ENCODE measurements around the gene DLD. TPM values are rescaled to one million over a fixed set of nuclear protein-coding genes. Genes with fewer than 3 reads are reported as not detected.

Gene DLD
- total and polyA plus RNA-seq, 5 donors from 2014 or later, result 44.3 to 81.8 (median 51.6) TPM

GRCh38 chr7:107860279-107860961 lies 30.6 kb upstream of the DLD start:
- no peaks in the 10 kb centered on the region for H3K9me3 ChIP-seq (ENCODE audit: control insufficient read depth in 2 of 2, low read length in 2 of 2)
- H3K27me3 ChIP-seq (ENCODE audit: control insufficient read depth, insufficient read depth, low read length), result no peaks in the 10 kb centered on the region
- H3K4me1 Mint-ChIP-seq, result peaks cover 36 to 69% (median 54%) of the 10 kb centered on the region in 4 donors
- no peak for ATAC-seq (ENCODE audit: low read depth in 2 of 2)
- DNase-seq, result no peak
- peaks cover 33% of the 10 kb centered on the region for H3K4me1 ChIP-seq (ENCODE audit: control insufficient read depth, insufficient read depth, low read length, poor library complexity, severe bottlenecking)
- peaks cover 4% of the 10 kb centered on the region for H3K36me3 Mint-ChIP-seq
- no peak overlapping the region for H3K4me3 ChIP-seq (ENCODE audit: low read depth, low read length)
- peak overlapping the region in 1 of 3 donors; percentile 43 for H3K27ac Mint-ChIP-seq
- H3K9me3 Mint-ChIP-seq, result peaks cover 0 to 11% (median 0%) of the 10 kb centered on the region in 7 donors
- H3K4me3 Mint-ChIP-seq, result peak overlapping the region in 1 of 4 donors; percentile 61
- H3K36me3 ChIP-seq (ENCODE audit: control insufficient read depth, insufficient read depth, low read length), result no peaks in the 10 kb centered on the region
- peaks cover 6% of the 10 kb centered on the region for H3K27me3 Mint-ChIP-seq
- H3K27ac ChIP-seq (ENCODE audit: insufficient read depth, low read length, poor library complexity, severe bottlenecking), result no peak overlapping the region

GRCh38 chr7:107860981-107861652 lies 29.9 kb upstream of the DLD start:
- ATAC-seq (ENCODE audit: low read depth in 2 of 2) (no peak), DNase-seq (no peak)
- Mint-ChIP-seq H3K4me1 (peaks cover 37 to 67% (median 53%) of the 10 kb centered on the region in 4 donors), H3K36me3 (peaks cover 4% of the 10 kb centered on the region), H3K9me3 (peaks cover 0 to 11% (median 0%) of the 10 kb centered on the region in 7 donors), H3K27me3 (peaks cover 6% of the 10 kb centered on the region), H3K27ac (peak overlapping the region in 2 of 3 donors; percentile 43 to 85), H3K4me3 (peak overlapping the region in 1 of 4 donors; percentile 61)
- peaks cover 29% of the 10 kb centered on the region for H3K4me1 ChIP-seq (ENCODE audit: control insufficient read depth, insufficient read depth, low read length, poor library complexity, severe bottlenecking)
- H3K4me3 ChIP-seq (ENCODE audit: low read depth, low read length), result no peak overlapping the region
- H3K27me3 ChIP-seq (ENCODE audit: control insufficient read depth, insufficient read depth, low read length), result no peaks in the 10 kb centered on the region
- H3K9me3 ChIP-seq (ENCODE audit: control insufficient read depth in 2 of 2, low read length in 2 of 2), result no peaks in the 10 kb centered on the region
- H3K27ac ChIP-seq (ENCODE audit: insufficient read depth, low read length, poor library complexity, severe bottlenecking), result no peak overlapping the region
- no peaks in the 10 kb centered on the region for H3K36me3 ChIP-seq (ENCODE audit: control insufficient read depth, insufficient read depth, low read length)

DNA sequence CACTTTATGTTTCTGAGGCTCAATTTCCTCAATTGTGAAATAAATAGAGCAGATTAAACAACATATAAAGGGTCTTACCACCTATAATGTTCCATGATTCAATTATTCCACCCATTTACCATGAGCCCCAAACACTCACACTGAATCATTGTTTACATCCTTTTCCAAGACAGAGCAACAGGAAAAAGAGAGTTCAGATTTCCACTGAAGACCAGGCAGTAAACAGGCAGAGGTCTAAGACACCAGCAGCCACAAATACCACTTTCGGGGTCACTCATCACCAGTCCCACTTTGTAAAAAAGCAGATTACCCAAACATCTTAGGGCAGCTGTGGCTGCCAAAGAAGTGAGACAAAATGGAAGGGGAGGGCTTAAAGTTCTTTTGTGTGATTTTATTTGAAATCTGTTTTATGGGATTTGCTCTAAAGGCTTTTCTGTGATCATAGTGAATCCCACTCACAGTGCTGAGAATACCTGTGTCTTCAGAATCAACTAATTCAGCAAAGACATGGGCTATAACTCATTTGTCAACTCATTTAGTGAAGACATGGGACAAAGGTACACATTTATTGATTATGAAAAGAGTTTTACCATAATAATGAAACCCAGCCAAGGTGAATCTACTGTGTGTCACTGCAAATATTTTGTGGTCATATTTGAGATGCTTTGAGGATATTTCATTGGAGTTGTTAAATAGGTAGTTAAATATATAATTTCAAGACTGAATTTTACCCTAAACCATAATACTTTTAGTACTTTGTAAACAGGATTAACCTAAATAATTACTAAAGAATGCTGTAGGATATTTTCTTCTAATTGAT lies 24.8 kb upstream of the DLD start:
- H3K36me3 Mint-ChIP-seq, result peaks cover 4% of the 10 kb centered on the region
- H3K27me3 Mint-ChIP-seq, result peaks cover 17% of the 10 kb centered on the region
- no peak overlapping the region for H3K4me3 Mint-ChIP-seq
- Histone ChIP-seq H3K36me3 (ENCODE audit: control insufficient read depth, insufficient read depth, low read length) (no peaks in the 10 kb centered on the region), H3K4me3 (ENCODE audit: low read depth, low read length) (no peak overlapping the region), H3K27me3 (ENCODE audit: control insufficient read depth, insufficient read depth, low read length) (no peaks in the 10 kb centered on the region), H3K9me3 (ENCODE audit: control insufficient read depth in 2 of 2, low read length in 2 of 2) (no peaks in the 10 kb centered on the region), H3K27ac (ENCODE audit: insufficient read depth, low read length, poor library complexity, severe bottlenecking) (no peak overlapping the region), H3K4me1 (ENCODE audit: control insufficient read depth, insufficient read depth, low read length, poor library complexity, severe bottlenecking) (peaks cover 16% of the 10 kb centered on the region)
- DNase-seq (no peak), ATAC-seq (ENCODE audit: low read depth in 2 of 2) (no peak)
- peaks cover 22 to 34% (median 28%) of the 10 kb centered on the region in 4 donors for H3K4me1 Mint-ChIP-seq
- peak overlapping the region; percentile 1 to 78 (median 19) for H3K27ac Mint-ChIP-seq
- H3K9me3 Mint-ChIP-seq, result peaks cover 0 to 6% (median 0%) of the 10 kb centered on the region in 7 donors

DNA sequence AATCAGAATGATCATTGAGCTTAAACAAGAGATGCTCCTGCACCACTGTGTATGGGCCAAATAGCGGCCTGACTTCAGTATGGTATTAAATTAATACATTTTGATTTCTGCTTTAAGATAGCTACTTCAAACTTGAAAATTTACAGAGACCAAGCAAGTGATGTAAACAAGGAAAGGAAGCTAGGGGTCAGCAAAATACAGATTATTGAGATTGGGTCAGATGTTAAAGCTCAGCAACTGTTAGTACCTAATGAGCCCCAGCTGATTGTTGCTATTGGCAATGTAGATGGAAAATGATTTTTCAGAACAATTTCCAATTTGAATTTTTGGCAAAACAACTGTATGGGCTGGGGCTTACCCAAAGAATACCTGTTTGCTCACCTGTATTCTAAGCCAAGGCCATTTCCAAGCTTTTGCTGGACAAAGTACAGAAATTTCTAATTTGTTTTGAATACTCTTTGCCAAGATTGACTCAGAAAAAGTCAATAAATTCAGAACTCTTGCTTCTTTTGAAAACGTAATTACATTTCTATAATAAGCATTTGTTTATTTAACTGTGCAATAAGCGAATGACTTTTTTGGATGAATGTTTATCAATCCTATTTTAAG lies 23.0 kb upstream of the DLD start:
- H3K4me1 ChIP-seq (ENCODE audit: control insufficient read depth, insufficient read depth, low read length, poor library complexity, severe bottlenecking), result peaks cover 17% of the 10 kb centered on the region
- no peaks in the 10 kb centered on the region for H3K27me3 ChIP-seq (ENCODE audit: control insufficient read depth, insufficient read depth, low read length)
- H3K36me3 Mint-ChIP-seq, result peaks cover 4% of the 10 kb centered on the region
- peaks cover 22 to 47% (median 25%) of the 10 kb centered on the region in 4 donors for H3K4me1 Mint-ChIP-seq
- no peak overlapping the region for H3K4me3 ChIP-seq (ENCODE audit: low read depth, low read length)
- no peak for DNase-seq
- no peak for ATAC-seq (ENCODE audit: low read depth in 2 of 2)
- H3K9me3 ChIP-seq (ENCODE audit: control insufficient read depth in 2 of 2, low read length in 2 of 2), result no peaks in the 10 kb centered on the region
- peaks cover 0 to 6% (median 0%) of the 10 kb centered on the region in 7 donors for H3K9me3 Mint-ChIP-seq
- H3K27ac ChIP-seq (ENCODE audit: insufficient read depth, low read length, poor library complexity, severe bottlenecking), result no peak overlapping the region
- H3K36me3 ChIP-seq (ENCODE audit: control insufficient read depth, insufficient read depth, low read length), result no peaks in the 10 kb centered on the region
- H3K27me3 Mint-ChIP-seq, result peaks cover 19% of the 10 kb centered on the region
- no peak overlapping the region for H3K4me3 Mint-ChIP-seq
- no peak overlapping the region for H3K27ac Mint-ChIP-seq

- peaks cover 23 to 44% (median 28%) of the 10 kb centered on the region in 4 donors for H3K4me1 Mint-ChIP-seq
- peak overlapping the region; percentile 16 to 72 (median 57) for H3K27ac Mint-ChIP-seq
- H3K36me3 Mint-ChIP-seq, result no peaks in the 10 kb centered on the region
- H3K27me3 ChIP-seq (ENCODE audit: control insufficient read depth, insufficient read depth, low read length), result no peaks in the 10 kb centered on the region
- H3K4me3 Mint-ChIP-seq, result peak overlapping the region in 3 of 4 donors; percentile 0 to 49 (median 2)
- H3K4me3 ChIP-seq (ENCODE audit: low read depth, low read length), result no peak overlapping the region
- no peaks in the 10 kb centered on the region for H3K9me3 ChIP-seq (ENCODE audit: control insufficient read depth in 2 of 2, low read length in 2 of 2)
- peaks cover 17% of the 10 kb centered on the region for H3K4me1 ChIP-seq (ENCODE audit: control insufficient read depth, insufficient read depth, low read length, poor library complexity, severe bottlenecking)
- peaks cover 13% of the 10 kb centered on the region for H3K27me3 Mint-ChIP-seq
- peak in 1 of 3 donors; percentile 41 for DNase-seq
- H3K9me3 Mint-ChIP-seq, result peaks cover 0 to 2% (median 0%) of the 10 kb centered on the region in 7 donors
- ATAC-seq (ENCODE audit: low read depth in 2 of 2), result peak in 1 of 2 donors; percentile 39
- no peaks in the 10 kb centered on the region for H3K36me3 ChIP-seq (ENCODE audit: control insufficient read depth, insufficient read depth, low read length)
- H3K27ac ChIP-seq (ENCODE audit: insufficient read depth, low read length, poor library complexity, severe bottlenecking), result peak overlapping the region; percentile 15
Measured at GRCh38 chr7:107870427-107871000, 20.5 kb upstream of the DLD start.

DNA sequence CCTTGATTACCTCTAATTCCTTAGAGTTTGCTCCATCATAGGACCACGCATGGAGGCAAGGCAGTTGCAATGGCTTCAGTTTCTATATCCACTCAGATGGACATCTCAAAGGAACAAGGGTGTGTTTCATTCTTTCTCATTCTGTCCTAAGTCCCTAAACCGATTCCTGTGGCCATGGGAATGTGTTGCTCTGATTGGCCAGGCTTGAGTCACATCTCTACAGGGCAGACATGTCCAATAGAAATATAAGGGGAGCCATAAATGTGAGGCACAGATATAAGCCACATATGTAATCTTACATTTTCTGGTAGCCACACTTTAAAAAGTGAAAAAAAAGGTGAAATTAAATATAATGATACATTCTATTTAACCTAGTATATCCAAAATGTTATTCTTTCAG lies 16.9 kb upstream of the DLD start:
- peaks cover 17 to 42% (median 28%) of the 10 kb centered on the region in 4 donors for H3K4me1 Mint-ChIP-seq

More for the DNA sequence above, 16.9 kb upstream of the DLD start:
- peaks cover 0 to 2% (median 0%) of the 10 kb centered on the region in 7 donors for H3K9me3 Mint-ChIP-seq
- no peak overlapping the region for H3K4me3 ChIP-seq (ENCODE audit: low read depth, low read length)
- DNase-seq (no peak), ATAC-seq (ENCODE audit: low read depth in 2 of 2) (no peak)
- H3K9me3 ChIP-seq (ENCODE audit: control insufficient read depth in 2 of 2, low read length in 2 of 2), result no peaks in the 10 kb centered on the region
- no peaks in the 10 kb centered on the region for H3K36me3 ChIP-seq (ENCODE audit: control insufficient read depth, insufficient read depth, low read length)
- H3K27me3 Mint-ChIP-seq, result peaks cover 30% of the 10 kb centered on the region
- peaks cover 12% of the 10 kb centered on the region for H3K4me1 ChIP-seq (ENCODE audit: control insufficient read depth, insufficient read depth, low read length, poor library complexity, severe bottlenecking)
- no peak overlapping the region for H3K4me3 Mint-ChIP-seq
- H3K27ac ChIP-seq (ENCODE audit: insufficient read depth, low read length, poor library complexity, severe bottlenecking), result no peak overlapping the region
- H3K27me3 ChIP-seq (ENCODE audit: control insufficient read depth, insufficient read depth, low read length), result no peaks in the 10 kb centered on the region
- peak overlapping the region in 1 of 3 donors; percentile 43 for H3K27ac Mint-ChIP-seq
- H3K36me3 Mint-ChIP-seq, result no peaks in the 10 kb centered on the region
